RWPE2 (cell line): Measurements from ENCODE around the gene GREM2.

Source experiments
- ATAC-seq: fragments of 200-7000 bp; cut with Tn5 transposase; 3 replicates; pipeline ENCODE4 v1.9.1; 2021; ENCODE audit warnings: low read depth
- DNase-seq: peaks from one replicate; pipeline ENCODE4 v3.0.0-alpha.2; 2020; ENCODE audit warnings: low spot score
- H3K27ac ChIP-seq: fragments of 450-650 bp; 2 replicates; pipeline ENCODE4 v1.5.1; 2017; ENCODE audit warnings: mild to moderate bottlenecking; ENCODE audit not compliant: poor library complexity, severe bottlenecking
- H3K27me3 ChIP-seq: fragments of 250-450 bp; sonication (Bioruptor Pico); 2 replicates; pipeline ENCODE4 v1.5.1; 2021; ENCODE audit warnings: mild to moderate bottlenecking, moderate library complexity; ENCODE audit not compliant: insufficient read depth, poor library complexity, severe bottlenecking
- H3K36me3 ChIP-seq: fragments of 250-450 bp; sonication (Bioruptor Pico); 2 replicates; pipeline ENCODE4 v1.5.1; 2020; ENCODE audit warnings: low read depth, mild to moderate bottlenecking, moderate library complexity
- H3K4me1 ChIP-seq: fragments of 250-450 bp; sonication (Bioruptor Pico); 2 replicates; pipeline ENCODE4 v1.5.1; 2021; ENCODE audit warnings: mild to moderate bottlenecking, moderate library complexity; ENCODE audit not compliant: insufficient read depth, poor library complexity, severe bottlenecking
- H3K4me3 ChIP-seq: fragments of 250-450 bp; sonication (Bioruptor Pico); 2 replicates; pipeline ENCODE4 v1.5.1; 2021; ENCODE audit warnings: mild to moderate bottlenecking, moderate library complexity; ENCODE audit not compliant: severe bottlenecking
- H3K9me3 ChIP-seq: fragments of 250-450 bp; sonication (Bioruptor Pico); 2 replicates; pipeline ENCODE4 v1.5.1; 2021; ENCODE audit warnings: mild to moderate bottlenecking, moderate library complexity; ENCODE audit not compliant: severe bottlenecking
- TF ChIP-seq, protein P1 (sequence below): fragments of 450-650 bp; IDR thresholded peaks from one replicate; pipeline ENCODE4 v1.5.1; 2017; ENCODE audit warnings: mild to moderate bottlenecking, moderate library complexity; ENCODE audit not compliant: poor library complexity, severe bottlenecking

Gene GREM2

DNA sequence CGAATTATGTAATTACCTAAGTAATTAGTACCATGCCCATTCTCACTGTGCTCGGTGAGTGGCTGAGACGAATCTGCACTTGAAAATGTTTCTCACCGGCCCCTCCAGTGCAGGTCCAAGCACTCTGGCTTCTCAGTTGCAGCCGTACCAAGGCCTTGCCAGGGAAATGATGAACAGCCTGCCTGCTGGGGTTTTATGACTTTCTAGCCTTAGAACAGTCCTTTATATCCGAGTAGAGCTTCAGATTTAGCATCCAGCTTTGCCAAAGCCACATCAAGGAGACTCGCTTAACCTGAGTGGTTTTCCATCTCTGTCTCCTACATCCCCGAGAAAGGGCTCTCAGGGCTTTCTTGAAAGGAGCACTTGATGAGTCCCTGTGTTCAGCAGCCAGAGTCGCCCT, 83.4 kb downstream of the GREM2 start:
- Histone ChIP-seq H3K4me3 (no peak overlapping the region), H3K9me3 (no peaks in the 10 kb centered on the region), H3K36me3 (no peaks in the 10 kb centered on the region), H3K4me1 (no peaks in the 10 kb centered on the region), H3K27me3 (no peaks in the 10 kb centered on the region), H3K27ac (no peak overlapping the region)
- no peak for DNase-seq
- TF ChIP-seq, protein P1, sequence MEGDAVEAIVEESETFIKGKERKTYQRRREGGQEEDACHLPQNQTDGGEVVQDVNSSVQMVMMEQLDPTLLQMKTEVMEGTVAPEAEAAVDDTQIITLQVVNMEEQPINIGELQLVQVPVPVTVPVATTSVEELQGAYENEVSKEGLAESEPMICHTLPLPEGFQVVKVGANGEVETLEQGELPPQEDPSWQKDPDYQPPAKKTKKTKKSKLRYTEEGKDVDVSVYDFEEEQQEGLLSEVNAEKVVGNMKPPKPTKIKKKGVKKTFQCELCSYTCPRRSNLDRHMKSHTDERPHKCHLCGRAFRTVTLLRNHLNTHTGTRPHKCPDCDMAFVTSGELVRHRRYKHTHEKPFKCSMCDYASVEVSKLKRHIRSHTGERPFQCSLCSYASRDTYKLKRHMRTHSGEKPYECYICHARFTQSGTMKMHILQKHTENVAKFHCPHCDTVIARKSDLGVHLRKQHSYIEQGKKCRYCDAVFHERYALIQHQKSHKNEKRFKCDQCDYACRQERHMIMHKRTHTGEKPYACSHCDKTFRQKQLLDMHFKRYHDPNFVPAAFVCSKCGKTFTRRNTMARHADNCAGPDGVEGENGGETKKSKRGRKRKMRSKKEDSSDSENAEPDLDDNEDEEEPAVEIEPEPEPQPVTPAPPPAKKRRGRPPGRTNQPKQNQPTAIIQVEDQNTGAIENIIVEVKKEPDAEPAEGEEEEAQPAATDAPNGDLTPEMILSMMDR = no peak
- ATAC-seq = no peak

DNA sequence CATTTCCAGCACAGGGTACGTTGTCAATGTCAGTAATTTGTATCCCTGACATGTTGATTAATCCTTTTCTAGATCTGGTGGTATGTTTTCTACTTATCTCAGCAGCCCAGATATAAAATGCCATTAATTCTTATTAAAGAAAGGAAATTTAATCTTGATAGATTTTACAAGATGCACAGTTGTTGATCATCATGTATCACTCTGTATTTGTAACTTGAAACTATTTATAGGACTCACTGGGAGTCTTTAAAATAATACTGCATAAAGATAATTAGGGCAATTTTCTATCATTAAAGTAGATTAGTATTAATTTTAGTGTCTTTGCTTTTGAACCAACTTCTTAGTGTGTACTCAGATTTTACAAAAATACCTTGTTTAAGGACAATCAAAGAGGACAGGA, 84.9 kb downstream of the GREM2 start:
- Histone ChIP-seq H3K27me3 (no peaks in the 10 kb centered on the region), H3K4me1 (no peaks in the 10 kb centered on the region), H3K4me3 (no peak overlapping the region), H3K36me3 (no peaks in the 10 kb centered on the region), H3K9me3 (no peaks in the 10 kb centered on the region), H3K27ac (no peak overlapping the region)
- TF ChIP-seq, protein P1 = no peak
- ATAC-seq = no peak
- no peak for DNase-seq

DNA sequence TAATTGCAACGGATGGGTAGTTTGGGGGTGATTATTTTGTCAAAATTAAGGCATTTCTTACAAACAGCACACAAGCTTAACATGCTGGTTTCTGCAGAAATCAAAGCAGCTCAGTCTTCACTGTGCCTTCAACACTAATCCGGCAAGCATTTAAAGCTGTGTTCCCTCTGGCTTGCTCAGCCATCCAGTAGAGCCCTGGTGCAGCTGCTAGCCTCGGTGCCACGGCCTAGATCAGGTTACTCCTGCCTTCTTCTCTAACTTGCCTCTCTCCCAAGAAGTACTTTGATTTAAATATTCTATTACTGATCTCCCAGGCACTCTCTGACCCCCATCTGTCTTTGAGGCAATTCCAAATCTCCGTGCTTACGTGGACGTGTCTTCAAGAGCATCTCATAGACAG, 85.6 kb downstream of the GREM2 start:
- no peak for ATAC-seq
- Histone ChIP-seq H3K27me3 (no peaks in the 10 kb centered on the region), H3K4me3 (no peak overlapping the region), H3K4me1 (no peaks in the 10 kb centered on the region), H3K27ac (no peak overlapping the region), H3K9me3 (no peaks in the 10 kb centered on the region), H3K36me3 (no peaks in the 10 kb centered on the region)
- no peak for DNase-seq
- TF ChIP-seq, protein P1 = no peak

DNA sequence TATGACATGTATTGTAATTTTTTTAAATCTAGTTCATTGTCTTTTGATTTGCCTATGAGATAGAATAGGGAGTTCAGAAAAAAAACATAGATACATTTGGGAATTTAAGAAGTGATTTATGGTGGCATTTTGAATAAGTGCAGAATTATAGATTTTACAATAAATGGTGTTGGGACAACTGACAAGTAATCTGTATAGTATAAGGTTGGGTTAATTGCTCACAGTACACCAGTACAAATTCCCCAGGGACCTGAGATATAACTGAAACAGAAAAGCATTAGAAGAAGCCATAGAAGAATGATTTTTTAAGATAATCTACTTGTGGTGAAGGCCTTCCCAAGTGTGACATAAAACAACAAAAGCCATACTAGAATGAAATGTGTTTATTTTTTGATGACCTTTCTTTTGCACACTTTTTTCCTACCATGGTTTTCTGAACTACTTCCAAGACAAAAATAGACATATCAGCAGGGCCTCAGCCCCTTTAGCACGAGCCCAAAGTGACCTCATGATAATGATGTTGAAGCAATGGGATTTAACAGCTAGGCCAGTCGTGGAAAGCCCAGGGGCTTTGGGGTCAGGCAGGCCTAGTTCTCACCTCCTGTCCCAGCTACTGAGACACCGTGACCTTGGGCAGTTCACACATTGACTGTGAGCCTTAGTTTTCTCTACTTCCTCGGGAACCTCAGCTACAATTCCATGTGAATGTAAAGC, 87.4 kb downstream of the GREM2 start:
- Histone ChIP-seq H3K4me3 (no peak overlapping the region), H3K4me1 (no peaks in the 10 kb centered on the region), H3K9me3 (no peaks in the 10 kb centered on the region), H3K27ac (no peak overlapping the region), H3K36me3 (no peaks in the 10 kb centered on the region), H3K27me3 (no peaks in the 10 kb centered on the region)
- no peak for DNase-seq
- ATAC-seq = no peak
- TF ChIP-seq, protein P1 = no peak

DNA sequence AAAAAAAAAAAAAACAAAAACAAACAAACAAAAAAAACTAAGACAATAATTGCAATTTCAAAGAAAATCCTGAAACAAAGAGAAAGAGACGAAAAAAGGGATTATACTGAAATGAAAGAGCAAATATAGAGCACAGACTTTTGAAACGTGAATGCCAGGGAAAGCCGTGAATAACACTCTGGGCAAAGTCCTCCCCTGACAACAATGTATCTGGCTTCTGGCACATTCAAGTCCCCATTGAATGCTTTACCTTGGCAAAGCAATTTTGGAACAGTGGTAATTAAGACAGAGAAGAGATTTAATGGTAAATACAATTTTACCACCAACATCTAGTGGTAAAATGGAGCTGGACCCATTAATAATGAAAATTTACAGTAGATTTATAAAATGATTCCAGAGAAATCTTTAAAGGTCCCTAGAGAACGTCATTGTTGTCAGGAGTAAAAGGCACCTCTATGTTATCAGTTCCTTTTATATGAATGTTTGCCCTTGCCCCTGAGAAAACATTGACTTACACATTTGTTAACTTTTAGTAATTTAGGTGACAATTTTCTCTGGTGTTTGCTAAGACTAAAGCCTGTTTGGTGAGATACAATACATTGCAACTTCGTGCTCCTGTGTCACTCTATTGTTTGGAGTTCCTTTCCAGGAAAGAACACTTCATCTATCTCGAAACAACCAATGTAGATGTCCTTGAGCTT, 89.7 kb downstream of the GREM2 start:
- H3K36me3 ChIP-seq = no peaks in the 10 kb centered on the region
- ATAC-seq (no peak), DNase-seq (no peak)
- no peaks in the 10 kb centered on the region for H3K9me3 ChIP-seq
- H3K4me3 ChIP-seq = no peak overlapping the region
- no peaks in the 10 kb centered on the region for H3K4me1 ChIP-seq
- no peak overlapping the region for H3K27ac ChIP-seq
- no peaks in the 10 kb centered on the region for H3K27me3 ChIP-seq
- TF ChIP-seq, protein P1 = no peak
